Measurements from ENCODE around the gene EDDM3A. TPM values are rescaled to one million over a fixed set of nuclear protein-coding genes. Genes with fewer than 3 reads are reported as not detected.

Gene EDDM3A
- total and polyA plus RNA-seq, 2 experiments from 2014 or later = not detected

GRCh38 chr14:20754308-20754707 is 8.6 kb downstream of the EDDM3A start:
- no peak overlapping the region for H3K27ac Mint-ChIP-seq
- DNase-seq (ENCODE audit: low spot score) (no peak), ATAC-seq (no peak)
- Histone ChIP-seq H3K9me2 (ENCODE audit: insufficient read depth) (0 out of 2 replicates have a peak, but pooled peaks cover 11% of the 10 kb centered on the region), H3K4me1 (ENCODE audit: insufficient read depth) (0 out of 2 replicates have a peak, but pooled peaks cover 5% of the 10 kb centered on the region), H3K79me2 (replicated peaks; ENCODE audit: insufficient read depth) (no peaks in the 10 kb centered on the region), H3F3A (replicated peaks; ENCODE audit: low read depth) (no peaks in the 10 kb centered on the region), H4K20me1 (replicated peaks; ENCODE audit: insufficient read depth) (no peaks in the 10 kb centered on the region), H3K36me3 (ENCODE audit: insufficient read depth) (peaks cover 7% of the 10 kb centered on the region), H3K27ac (ENCODE audit: low read depth) (no peak overlapping the region), H3K27me3 (ENCODE audit: insufficient read depth) (no peaks in the 10 kb centered on the region), H2AFZ (no peak overlapping the region), H3K4me3 (no peak overlapping the region), H3K4me2 (no peak overlapping the region)
- H3K4me1 Mint-ChIP-seq = peaks cover 18% of the 10 kb centered on the region
- no peak for TF ChIP-seq ETS1 (IDR thresholded peaks at IDR 0.05)
- TF ChIP-seq STAT1 (IDR thresholded peaks at IDR 0.05; ENCODE audit: unreplicated experiment) = no peak
- TF ChIP-seq CTCF (conservative IDR thresholded peaks at IDR 0.05; ENCODE audit: low read depth in 2 of 2) = no peak
- TF ChIP-seq NANOG (IDR thresholded peaks at IDR 0.05; ENCODE audit: borderline replicate concordance) = no peak
- TF ChIP-seq CREB1 (CRISPR knock-in tag; IDR thresholded peaks at IDR 0.05; ENCODE audit: low read depth) = no peak
- no peak for TF ChIP-seq ZNF114 (CRISPR knock-in tag; IDR thresholded peaks at IDR 0.05)
- TF ChIP-seq ZNF462 (CRISPR knock-in tag; IDR thresholded peaks at IDR 0.05) = no peak
- TF ChIP-seq ZNF331 (CRISPR knock-in tag; IDR thresholded peaks at IDR 0.05; ENCODE audit: low read depth) = no peak
- TF ChIP-seq POLR2AphosphoS5 (IDR thresholded peaks at IDR 0.05; ENCODE audit: low read depth) = no peak
- no peak for TF ChIP-seq REST (IDR thresholded peaks at IDR 0.05; ENCODE audit: unreplicated experiment)
- TF ChIP-seq EZH2phosphoT487 (IDR thresholded peaks at IDR 0.05; ENCODE audit: unreplicated experiment) = no peak
- TF ChIP-seq EZH2 (IDR thresholded peaks at IDR 0.05; ENCODE audit: low read depth, unreplicated experiment) = no peak
- TF ChIP-seq JUNB (IDR thresholded peaks at IDR 0.05; ENCODE audit: unreplicated experiment) = no peak
- peaks cover 38% of the 10 kb centered on the region for H3K9me3 Mint-ChIP-seq
- no peak overlapping the region for H3K4me3 Mint-ChIP-seq
- peaks cover 30% of the 10 kb centered on the region for H3K36me3 Mint-ChIP-seq (ENCODE audit: low read depth)
- H3K27me3 Mint-ChIP-seq (ENCODE audit: insufficient read depth, low read depth, poor library complexity) = peaks cover 3% of the 10 kb centered on the region
